Urothelium cell line (cell line): ENCODE results near the gene SGMS1.
"Not testable (repeated sequence)": the region's sequence is repeated elsewhere in the genome, so short reads cannot be mapped to it uniquely, and the experiment has no call there.

Source experiments
- DNase-seq: peaks from one replicate; pipeline ENCODE4 v3.0.0; 2011; ENCODE audit warnings: low spot score, mixed read lengths
- FAIRE-seq: peaks from 2 replicates; lab custom pipeline; 2011; peaks lifted over from hg19 to GRCh38; lab: Jason Lieb, UNC

SGMS1 gene

DNA sequence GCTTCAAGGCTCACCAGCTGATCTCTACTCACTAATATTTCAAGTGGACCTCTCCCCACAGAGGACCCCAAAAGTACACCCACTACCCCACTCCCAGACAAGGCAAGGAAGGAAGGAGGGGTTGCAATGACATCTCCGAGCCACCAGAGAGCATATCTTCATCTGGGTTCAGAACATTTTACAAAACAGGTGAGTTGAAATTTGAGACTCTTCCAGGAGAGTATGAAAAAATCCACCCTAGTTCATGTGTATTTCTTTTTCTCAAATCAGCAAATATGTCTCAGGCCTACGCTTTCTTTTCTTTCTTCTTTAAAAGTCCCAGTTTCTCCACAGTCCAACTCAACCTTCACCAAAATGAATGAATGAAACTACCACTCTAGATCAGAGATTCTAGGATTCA is 61.9 kb downstream of the SGMS1 start:
- DNase-seq (peak; percentile 21), FAIRE-seq (no peak)

DNA sequence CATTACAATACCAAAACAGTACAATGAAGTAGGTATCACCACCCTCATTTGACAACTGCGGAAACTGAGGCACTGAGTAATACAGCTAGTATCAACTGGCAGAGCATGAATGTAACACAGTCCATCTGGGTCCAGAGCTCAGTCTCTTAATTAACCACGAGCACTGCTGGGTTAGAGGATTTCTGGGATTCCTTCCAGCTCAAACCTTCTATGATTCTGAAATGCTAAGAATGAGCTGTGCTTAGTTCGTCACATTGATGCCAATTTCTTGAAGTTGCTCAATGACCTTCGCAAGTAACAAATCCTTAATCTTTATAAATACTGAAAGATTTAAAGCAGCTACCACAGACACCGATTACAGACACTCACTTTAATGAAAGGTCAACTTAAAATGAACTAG is 62.5 kb downstream of the SGMS1 start:
- DNase-seq: no peak
- no peak for FAIRE-seq

DNA sequence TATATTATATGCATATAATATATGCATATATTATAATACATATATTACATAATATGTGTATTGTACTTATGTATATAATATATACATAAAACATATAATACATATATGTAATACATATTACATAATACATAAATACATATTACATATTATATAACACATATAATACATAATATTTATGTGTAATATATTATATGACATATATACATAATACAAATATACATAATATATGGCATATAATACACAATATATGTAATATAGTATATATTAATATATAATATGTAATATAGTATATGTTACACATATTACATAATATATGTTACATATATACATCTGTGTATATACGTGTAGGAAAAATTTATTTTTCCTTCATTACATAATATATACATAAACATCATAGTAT is 63.4 kb downstream of the SGMS1 start:
- DNase-seq (no peak), FAIRE-seq (no peak)

DNA sequence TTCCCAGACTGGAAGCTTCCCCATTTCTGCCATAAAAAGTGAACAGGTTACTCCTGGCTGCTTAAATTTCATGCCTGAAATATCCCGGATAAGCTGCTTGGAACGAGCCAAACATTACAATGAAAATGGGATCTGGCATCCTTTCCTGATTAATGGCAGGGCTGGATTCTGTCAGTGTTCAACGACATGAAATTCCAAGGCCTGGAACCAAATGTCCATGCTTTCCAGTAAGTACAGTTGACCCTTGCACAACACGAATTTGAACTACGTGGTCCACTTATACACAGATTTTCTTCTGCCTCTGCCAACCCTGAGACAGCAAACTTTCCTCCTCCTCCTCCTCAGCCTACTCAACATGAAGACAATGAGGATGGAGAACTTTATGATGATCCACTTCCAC is 65.4 kb downstream of the SGMS1 start:
- DNase-seq (no peak), FAIRE-seq (no peak)

DNA sequence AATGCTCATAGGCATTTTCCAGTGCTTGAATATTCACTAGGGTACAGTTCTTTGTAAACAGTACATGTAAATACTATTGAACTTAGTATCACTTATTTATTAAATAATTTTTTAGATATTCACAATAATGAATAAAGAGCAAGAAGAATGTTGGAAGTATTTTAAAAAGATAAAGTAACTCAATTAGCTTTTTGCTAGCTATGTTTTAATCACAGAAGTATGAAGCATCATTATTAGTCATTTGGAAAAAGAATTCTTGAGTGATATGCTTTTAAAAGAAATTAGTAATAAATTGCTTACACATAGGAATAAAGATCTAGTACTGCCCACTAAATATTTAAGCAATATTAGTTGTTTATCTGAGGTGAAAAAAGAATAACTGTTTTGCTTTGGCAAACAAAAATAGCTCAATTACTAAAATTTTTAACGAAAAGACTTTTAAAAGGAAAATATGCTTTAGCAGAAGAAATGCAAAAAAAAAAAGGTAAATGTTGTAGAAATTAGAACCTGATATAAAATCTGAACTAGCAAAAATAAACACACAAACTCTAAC is 66.5 kb downstream of the SGMS1 start:
- no peak for FAIRE-seq
- DNase-seq: no peak

DNA sequence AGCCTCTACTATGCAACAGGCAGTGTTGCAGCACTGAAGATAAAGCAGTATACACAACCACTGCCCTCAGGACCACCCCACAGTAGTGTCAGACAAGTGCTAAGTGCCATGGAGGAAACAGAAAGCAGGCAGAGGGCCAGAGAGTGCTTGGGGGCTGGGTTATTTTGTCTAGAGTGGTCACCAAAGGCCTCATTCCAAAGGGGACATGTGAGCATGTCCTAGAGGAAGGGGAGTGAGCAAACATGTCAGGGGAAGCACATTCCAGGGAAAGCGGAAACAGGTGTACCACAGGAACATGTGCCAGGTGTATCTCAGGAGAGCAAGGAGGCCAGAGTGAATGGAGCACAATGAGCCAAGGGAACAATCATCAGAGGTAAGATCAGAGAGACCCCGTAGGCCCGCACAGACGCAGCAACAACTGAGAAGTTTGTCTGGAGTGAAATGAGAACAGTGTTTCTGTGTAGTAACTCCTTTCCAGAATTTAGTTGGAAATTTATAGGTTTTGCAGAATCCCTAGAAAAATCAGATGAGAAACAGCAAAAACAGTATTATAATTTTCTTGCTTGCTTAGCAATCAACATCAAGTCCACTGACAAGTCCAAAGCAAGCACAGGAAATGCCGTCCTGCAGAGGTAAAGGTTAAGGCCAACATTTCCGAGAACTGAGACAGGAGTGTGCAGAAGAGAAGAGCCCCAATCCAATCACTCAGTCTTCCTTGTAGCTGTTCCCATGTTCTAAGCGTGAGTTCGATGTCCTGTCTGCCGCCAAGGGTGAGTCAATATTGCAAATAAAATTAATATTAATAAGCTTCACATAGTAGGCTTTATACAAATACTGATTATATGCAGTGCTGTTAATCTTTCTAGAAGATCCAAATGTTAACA is 67.3 kb downstream of the SGMS1 start:
- peak; percentile 66 for FAIRE-seq
- no peak for DNase-seq

DNA sequence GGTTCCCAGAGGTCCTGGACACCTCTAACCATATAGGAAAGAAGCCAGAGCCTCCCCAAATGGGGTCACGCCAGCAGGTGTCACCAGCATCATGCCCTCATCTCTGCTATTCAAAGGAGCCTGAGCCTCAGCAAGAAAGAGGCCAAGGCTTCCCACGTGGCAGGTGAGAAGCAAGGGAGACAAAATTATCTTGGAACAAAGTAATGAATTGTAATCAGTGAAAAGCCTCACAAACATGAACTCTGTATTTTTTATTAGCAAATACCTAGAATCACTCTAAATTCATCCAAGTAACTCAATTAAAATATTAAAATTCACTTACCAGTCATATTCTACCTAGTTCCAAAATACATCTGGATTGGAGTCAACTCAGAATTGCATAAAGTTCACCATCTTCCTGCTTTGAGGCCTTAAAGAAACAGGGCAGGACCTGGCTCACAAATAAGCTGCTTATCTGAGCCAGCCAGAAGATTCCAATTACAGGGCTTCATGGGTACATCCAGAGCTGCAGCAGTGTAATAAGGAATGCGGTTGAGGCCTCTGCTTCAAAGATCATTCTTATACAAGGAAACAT is 68.7 kb downstream of the SGMS1 start:
- FAIRE-seq (no peak), DNase-seq (no peak)

DNA sequence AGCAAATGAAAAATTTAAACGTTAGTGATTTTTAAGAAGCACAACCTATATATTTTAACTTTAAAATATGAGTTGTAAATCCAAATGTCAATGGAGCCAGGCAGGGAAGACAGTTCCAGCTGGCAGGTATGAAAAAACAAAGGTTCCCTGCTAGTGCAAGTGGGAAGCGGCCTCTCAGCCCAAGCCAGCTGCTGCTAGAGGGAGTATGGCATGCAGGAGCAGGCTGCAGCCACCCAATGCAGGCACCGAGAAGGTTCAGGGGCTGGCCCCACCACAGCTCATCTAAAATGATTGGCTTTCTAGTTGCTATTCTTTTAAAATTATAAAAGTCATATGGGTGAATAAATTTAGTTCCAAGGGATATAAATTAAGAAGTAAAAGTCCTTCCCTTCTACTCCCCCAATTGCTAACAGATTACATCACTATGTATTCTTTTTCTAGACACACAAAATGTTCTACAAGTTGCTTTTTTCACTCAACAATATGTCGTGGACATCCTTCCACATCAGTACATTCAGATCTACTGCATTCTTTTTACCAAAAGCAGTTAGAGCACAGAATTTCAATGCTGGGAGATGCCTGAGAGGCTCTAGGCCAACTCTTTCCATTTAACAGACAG is 69.3 kb downstream of the SGMS1 start:
- DNase-seq: no peak
- FAIRE-seq: no peak

DNA sequence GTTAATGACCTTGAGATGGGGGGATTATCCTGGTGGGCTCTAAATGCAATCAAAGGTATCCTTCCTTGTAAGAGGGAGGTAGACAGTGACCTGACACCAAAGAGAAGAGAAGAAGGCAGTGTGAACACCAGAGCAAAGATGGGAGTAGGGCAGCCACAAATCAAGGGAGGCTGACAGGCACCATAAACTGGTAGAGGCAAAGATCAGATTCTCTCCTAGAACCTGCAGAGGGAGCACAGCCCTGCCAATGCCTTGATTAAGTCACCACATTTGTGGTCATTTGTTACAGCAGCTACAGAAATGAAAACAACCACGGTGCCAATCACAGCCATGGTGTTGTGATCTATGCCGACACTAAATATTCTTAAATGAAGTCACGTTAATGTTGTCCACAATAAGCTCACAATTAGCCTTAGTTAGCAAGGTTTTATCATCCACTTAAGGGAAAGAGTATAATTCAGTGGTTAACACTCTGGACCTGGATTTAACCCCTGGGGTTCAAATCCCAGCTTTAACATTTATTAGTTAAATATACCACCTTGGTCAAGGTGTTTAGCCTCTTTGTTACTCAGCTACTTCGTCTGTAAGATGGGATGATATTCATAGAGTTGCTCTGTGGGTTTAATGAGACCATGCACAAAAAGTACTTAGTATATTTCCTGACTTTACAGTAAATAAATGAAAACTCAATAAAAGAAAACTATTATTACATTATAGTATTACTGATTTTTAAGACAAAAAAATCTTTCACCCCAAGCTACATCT is 70.8 kb downstream of the SGMS1 start:
- no peak for FAIRE-seq
- DNase-seq: peak; percentile 16

DNA sequence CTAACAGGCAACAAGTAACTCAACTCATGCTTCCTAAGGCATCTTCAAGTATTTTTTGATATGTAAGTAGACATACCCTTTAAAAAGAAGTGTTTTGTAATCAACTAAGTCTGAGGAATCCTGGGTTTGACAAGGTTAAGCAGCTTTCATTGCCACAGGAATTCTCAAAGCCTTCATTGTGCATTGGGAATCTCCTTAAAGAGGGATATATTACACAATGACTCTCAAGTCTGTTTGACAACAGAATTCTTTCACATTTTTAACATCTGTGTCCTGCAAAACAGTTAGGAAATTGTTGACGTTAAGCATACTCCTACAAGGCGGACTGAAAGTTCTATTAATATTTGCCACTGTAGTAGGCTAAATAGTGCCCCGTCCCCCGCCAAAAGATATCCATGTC is 71.4 kb downstream of the SGMS1 start:
- FAIRE-seq: no peak
- no peak for DNase-seq

DNA sequence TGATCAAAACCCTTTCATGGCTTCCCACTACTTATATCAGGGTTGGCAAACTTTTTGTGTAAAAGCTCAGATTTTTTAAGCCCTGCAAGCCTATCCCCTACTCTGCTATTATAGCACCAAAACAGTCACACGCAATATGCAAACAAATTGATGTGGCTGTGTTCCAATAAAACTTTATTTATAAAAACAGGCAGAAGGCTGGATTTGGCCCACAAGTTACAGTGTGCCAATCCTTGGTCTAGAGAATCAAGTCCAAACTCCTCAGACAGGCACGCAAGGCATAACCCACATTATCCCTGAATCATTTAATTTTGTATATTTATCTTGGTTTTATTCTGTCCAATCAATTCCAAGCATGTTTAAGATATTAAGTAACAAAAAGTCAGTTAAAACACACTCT is 71.9 kb downstream of the SGMS1 start:
- FAIRE-seq (no peak), DNase-seq (no peak)

DNA sequence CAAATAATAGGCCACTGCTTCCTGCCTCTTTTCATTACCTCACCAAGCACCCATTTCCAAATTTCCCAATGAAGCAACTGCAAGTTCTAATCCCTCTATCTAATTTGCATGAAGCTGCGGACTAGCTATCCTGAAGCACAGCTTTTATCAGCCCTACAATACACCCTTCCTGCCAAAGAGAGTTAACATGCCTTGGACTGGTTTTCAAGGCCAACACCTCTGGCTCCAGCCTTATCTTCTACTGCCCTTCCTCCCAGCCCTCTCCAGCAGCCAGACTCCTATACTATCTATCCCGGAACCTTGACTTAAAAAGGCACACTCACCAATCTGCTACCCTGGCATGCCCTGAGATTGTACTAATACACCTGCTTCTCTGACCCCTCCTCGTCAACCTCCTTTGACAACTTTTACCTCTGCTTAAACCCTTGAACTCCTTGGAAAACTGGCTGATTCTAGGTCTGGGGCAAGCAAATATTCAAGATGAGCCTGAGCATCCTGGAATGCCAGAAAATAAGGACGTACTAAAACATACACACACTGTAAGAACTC is 73.4 kb downstream of the SGMS1 start:
- FAIRE-seq: no peak
- DNase-seq: no peak

DNA sequence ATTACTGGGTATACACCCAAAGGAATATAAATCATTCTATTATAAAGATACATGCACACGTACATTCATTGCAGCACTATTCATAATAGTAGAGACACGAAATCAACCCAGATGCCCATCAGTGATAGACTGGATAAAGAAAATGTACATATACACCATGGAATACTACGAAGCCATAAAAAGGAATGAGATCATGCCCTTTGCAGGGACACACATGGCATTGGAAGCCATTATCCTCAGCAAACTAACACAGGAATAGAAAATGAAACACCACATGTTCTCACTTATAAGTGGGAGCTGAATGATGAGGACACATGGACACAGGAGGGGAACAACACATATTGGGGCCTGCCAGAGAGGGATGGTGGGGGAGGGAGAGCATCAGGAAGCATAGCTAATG is 74.6 kb downstream of the SGMS1 start:
- FAIRE-seq: not testable (repeated sequence)

DNA sequence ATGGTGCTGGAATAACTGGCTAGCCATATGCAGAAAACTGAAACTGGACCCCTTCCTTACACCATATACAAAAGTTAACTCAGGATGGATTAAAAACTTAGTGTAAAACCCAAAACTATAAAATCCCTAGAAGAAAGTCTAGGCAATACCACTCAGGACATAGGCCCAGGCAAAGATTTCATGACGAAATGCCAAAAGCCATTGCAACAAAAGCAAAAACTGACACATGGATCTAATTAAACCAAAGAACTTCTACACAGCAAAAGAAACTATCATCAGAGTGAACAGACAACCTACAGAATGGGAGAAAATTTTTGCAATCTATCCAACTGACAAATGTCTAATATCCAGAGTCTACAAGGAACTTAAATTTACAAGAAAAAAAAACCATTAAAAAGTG is 75.3 kb downstream of the SGMS1 start:
- FAIRE-seq, DNase-seq: not testable (repeated sequence)

More for the DNA sequence above, 74.6 kb downstream of the SGMS1 start:
- not testable (repeated sequence) for DNase-seq

DNA sequence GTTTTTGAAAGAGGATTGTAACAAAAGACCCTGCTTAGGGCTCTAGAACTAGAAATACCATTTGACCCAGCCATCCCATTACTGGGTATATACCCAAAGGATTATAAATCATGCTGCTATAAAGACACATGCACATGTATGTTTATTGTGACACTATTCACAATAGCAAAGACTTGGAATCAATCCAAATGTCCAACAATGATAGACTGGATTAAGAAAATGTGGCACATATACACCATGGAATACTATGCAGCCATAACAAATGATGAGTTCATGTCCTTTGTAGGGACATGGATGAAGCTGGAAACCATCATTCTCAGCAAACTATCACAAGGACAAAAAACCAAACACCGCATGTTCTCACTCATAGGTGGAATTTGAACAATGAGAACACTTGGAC is 77.5 kb downstream of the SGMS1 start:
- FAIRE-seq, DNase-seq: not testable (repeated sequence)

DNA sequence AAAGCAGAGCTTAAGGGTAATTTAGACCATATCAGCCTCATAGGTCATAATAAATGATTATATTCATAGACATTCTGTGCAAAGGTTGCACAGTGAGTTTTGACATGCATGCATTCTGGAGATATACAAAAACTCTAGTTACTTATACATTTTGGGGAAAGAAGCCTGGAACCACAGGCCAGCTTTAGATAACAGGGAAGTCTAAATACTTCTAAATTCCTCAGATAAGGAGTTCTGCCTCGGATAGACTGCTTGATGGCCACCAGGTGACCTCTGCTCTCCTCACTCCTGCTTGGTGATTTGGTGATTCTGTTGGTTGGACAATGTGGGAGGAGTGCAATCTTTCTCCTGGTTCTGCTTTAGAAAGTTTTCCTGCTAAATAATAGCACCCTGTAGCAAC is 77.9 kb downstream of the SGMS1 start:
- no peak for FAIRE-seq

DNA sequence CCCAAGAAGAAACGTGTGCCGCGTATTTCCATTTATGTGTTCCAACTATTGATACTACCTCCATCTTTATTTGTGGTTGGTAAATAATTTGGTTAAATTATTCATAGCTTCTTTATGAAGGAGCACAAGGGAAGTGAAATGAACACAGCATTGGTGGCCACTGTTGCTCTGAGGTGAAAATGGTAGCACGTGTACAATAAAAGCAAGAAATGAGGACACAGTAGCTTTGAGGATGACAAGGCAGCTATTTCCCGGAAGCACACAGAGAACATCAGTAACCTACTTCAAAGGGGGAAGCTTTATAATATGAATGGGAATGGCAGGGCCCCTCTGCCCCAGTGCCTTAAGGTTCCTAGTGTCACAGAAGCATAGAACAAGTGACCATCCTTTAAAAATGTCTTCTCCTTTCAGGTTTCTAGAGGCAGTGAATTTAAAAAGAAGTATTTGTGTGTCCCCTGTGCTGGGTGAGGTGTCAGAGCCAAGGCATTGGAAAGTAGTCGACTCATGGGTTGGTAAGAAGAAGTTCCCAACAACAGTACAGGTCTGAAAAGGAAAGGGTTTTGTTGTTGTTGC is 78.8 kb downstream of the SGMS1 start:
- FAIRE-seq: no peak
- no peak for DNase-seq

More for the DNA sequence above, 77.9 kb downstream of the SGMS1 start:
- no peak for DNase-seq

DNA sequence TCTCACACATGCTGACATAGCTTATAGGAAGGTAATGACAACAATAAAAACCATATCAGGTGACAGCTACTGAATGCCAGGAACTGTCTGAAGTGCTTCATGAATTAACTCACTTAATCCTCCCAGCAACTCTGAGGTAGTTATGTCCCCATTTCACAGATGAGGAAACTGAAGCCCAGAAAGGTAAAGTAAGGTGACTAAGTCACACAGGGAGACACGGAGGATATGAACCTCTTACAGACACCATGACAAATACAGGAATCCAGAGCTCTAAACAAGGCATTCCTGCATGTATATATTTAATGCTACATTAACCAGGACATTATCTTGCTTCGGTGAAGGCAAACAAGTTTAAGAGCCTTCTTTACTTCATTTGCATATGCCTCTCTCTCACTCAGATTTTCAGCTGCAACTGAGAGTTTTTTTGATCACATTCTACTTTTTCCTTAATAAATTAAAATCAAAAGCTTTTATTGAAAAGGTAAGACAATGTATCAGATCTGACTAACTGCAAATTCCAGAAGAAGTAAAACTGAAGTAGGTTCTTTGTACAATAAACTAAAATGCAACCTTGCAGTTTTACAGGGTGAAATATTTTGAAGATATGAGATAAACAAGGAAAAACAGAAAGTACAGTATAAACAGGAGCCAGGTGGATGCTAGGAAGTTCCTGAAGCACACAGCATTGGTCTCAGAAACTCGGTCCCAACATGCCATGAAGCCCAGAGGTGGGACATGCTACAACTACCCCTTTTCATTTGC is 79.5 kb downstream of the SGMS1 start:
- FAIRE-seq: no peak
- DNase-seq: no peak

DNA sequence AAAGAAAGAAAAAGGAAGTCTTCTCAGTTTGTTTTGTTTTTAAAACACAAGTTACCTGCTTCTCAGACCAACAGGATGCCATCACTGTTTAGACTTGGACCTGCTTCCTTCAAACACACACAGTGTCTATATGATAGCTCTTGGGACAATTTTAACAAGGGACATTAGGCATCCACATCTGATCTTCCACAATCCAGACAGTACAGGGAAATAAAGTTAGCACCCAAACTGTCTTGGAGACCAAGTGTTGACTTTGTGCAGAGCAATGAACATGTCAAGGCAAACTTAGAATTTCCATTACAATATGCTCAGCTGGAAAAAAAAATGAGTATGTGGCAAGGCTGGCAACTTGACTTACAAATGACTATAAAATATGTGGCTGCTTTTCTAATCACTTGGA is 80.9 kb downstream of the SGMS1 start:
- no peak for FAIRE-seq
- no peak for DNase-seq

DNA sequence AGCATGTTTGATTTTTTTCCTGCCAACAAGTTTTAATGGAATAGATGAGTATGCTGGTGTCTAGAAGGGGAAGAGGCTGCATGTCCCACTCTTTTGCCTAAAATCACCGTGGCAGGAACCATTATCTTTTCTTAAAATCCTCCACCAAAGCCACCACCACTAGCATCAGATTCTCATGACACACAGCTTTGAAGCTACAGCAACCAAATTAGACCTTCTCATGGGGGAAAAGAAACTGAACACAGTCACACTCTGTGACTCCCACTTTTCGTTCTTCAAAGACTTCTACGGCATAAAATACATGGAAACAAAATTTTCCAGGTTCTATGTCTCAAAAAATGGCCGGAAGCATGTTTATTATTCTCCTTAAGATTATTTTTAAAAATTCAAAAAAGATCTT is 81.8 kb downstream of the SGMS1 start:
- DNase-seq (no peak), FAIRE-seq (no peak)
